HEK293T (cell line): Measurements from ENCODE around the gene GLDN.

Experiments
- BHLHE40 ChIP-seq: fragments of 450-650 bp; IDR thresholded peaks from 2 replicates; pipeline ENCODE4 v1.6.1; 2016; ENCODE audit warnings: mild to moderate bottlenecking, moderate library complexity, borderline replicate concordance
- ELF4 ChIP-seq: fragments of 450-650 bp; IDR thresholded peaks from 2 replicates; pipeline ENCODE4 v1.6.1; 2017; ENCODE audit warnings: antibody characterized with exemption
- FOXK2 ChIP-seq: fragments of 450-650 bp; IDR thresholded peaks from 2 replicates; pipeline ENCODE4 v1.6.1; 2016; ENCODE audit warnings: mild to moderate bottlenecking
- FOXM1 ChIP-seq: fragments of 450-650 bp; IDR thresholded peaks from 2 replicates; pipeline ENCODE4 v1.6.1; 2017; ENCODE audit warnings: mild to moderate bottlenecking, borderline replicate concordance
- HDGF ChIP-seq: fragments of 450-650 bp; IDR thresholded peaks from 2 replicates; pipeline ENCODE4 v1.6.1; 2017; ENCODE audit warnings: antibody characterized with exemption, borderline replicate concordance
- L3MBTL2 ChIP-seq: fragments of 450-650 bp; conservative IDR thresholded peaks from 2 replicates; pipeline ENCODE4 v1.6.1; 2016; ENCODE audit warnings: mild to moderate bottlenecking
- NFRKB ChIP-seq: fragments of 450-650 bp; IDR thresholded peaks from 2 replicates; pipeline ENCODE4 v1.6.1; 2016; ENCODE audit warnings: mild to moderate bottlenecking, moderate library complexity
- SP1 ChIP-seq: fragments of 450-650 bp; IDR thresholded peaks from 2 replicates; pipeline ENCODE4 v1.6.1; 2017
- SUZ12 ChIP-seq: fragments of 450-650 bp; IDR thresholded peaks from 2 replicates; pipeline ENCODE4 v1.6.1; 2016; ENCODE audit warnings: mild to moderate bottlenecking
- TARDBP ChIP-seq: fragments of 450-650 bp; IDR thresholded peaks from 2 replicates; pipeline ENCODE4 v1.6.1; 2016
- TF ChIP-seq, protein P1 (sequence below): fragments of 450-650 bp; IDR thresholded peaks from 2 replicates; pipeline ENCODE4 v1.6.1; 2016

DNA sequence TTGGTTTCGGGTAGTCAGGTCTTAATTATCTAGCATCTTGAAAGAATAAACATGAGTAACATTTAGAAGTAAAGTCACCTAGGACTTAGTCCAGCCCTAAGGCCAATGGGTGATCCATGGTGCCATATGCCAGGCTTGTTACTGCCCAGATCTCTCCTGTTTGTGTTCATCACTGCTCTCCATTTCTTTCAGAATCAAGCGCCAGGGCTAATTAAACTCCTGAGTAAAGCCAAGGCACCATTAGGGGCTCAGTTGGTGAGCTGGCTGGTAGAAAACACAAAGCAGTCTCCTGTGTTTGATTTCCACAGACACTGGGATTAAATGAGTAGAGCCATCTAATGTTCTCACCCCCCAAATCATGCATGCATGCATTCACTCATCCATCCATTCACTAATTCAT lies 14.4 kb upstream of the GLDN start:
- TF ChIP-seq FOXM1, result no peak
- no peak for TF ChIP-seq BHLHE40
- TF ChIP-seq TARDBP, result no peak
- TF ChIP-seq FOXK2, result no peak
- TF ChIP-seq L3MBTL2, result no peak
- TF ChIP-seq NFRKB, result no peak
- no peak for TF ChIP-seq SP1
- no peak for TF ChIP-seq ELF4
- TF ChIP-seq, protein P1, sequence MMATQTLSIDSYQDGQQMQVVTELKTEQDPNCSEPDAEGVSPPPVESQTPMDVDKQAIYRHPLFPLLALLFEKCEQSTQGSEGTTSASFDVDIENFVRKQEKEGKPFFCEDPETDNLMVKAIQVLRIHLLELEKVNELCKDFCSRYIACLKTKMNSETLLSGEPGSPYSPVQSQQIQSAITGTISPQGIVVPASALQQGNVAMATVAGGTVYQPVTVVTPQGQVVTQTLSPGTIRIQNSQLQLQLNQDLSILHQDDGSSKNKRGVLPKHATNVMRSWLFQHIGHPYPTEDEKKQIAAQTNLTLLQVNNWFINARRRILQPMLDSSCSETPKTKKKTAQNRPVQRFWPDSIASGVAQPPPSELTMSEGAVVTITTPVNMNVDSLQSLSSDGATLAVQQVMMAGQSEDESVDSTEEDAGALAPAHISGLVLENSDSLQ, result no peak
- TF ChIP-seq SUZ12, result no peak
- no peak for TF ChIP-seq HDGF
